Calu3 (cell line): ENCODE data around the gene PFKP. TPM values are rescaled to one million over a fixed set of nuclear protein-coding genes. Genes with fewer than 3 reads are reported as not detected.
A peak's percentile ranks its signal among the peaks of the same experiment; 100 is the strongest.

Experiments used
- BruUV-seq: library from RNA; stranded (reverse); fragments of 400-500 nt; replicated peaks from 2 replicates; lab custom pipeline; 2021; lab: Mats Ljungman, UMichigan
- CTCF ChIA-PET: fragments of 300-600 bp; sonication (Branson Sonifier 250); formaldehyde crosslinking; loops from one replicate; lab custom pipeline; 2022; ENCODE audit warnings: antibody characterized with exemption; lab: Charles Lee
- DNase-seq: peaks from one replicate; pipeline ENCODE4 v3.0.0; 2022
- H3K27ac Mint-ChIP-seq: one replicate; pipeline ENCODE4 v1.8.0; 2022; ENCODE audit warnings: mixed read lengths; ENCODE audit not compliant: unreplicated experiment
- H3K27me3 Mint-ChIP-seq: one replicate; pipeline ENCODE4 v1.8.0; 2022; ENCODE audit warnings: mixed read lengths; ENCODE audit not compliant: unreplicated experiment
- H3K36me3 Mint-ChIP-seq: one replicate; pipeline ENCODE4 v1.8.0; 2022; ENCODE audit warnings: mild to moderate bottlenecking, moderate library complexity, mixed read lengths; ENCODE audit not compliant: insufficient read depth, unreplicated experiment
- H3K4me1 Mint-ChIP-seq: one replicate; pipeline ENCODE4 v1.8.0; 2022; ENCODE audit warnings: mild to moderate bottlenecking, low read depth, mixed read lengths; ENCODE audit not compliant: unreplicated experiment
- H3K4me3 Mint-ChIP-seq: one replicate; pipeline ENCODE4 v1.8.0; 2022; ENCODE audit warnings: mild to moderate bottlenecking, low read depth, moderate library complexity, mixed read lengths; ENCODE audit not compliant: unreplicated experiment
- H3K9me3 Mint-ChIP-seq: one replicate; pipeline ENCODE4 v1.8.0; 2022; ENCODE audit warnings: low read depth, mixed read lengths; ENCODE audit not compliant: unreplicated experiment
- CTCF ChIP-seq: fragments of 200-600 bp; IDR thresholded peaks from one replicate; pipeline ENCODE4 v1.8.0; 2022; ENCODE audit warnings: antibody characterized with exemption; ENCODE audit not compliant: unreplicated experiment
- intact Hi-C: fragments of 100-400 bp; cut with micrococcal nuclease; formaldehyde crosslinking; loops from one replicate; pipeline ENCODE4 v1.10.0; 2022; ENCODE audit not compliant: unreplicated experiment
- total RNA-seq: library from RNA; stranded (reverse); gene quantifications from 2 replicates; pipeline ENCODE4 v1.2.3, GENCODE V29; 2022

PFKP gene
- total RNA-seq, 1 experiment from 2014 or later: 272 TPM

- no peaks in the 10 kb centered on the region for H3K36me3 Mint-ChIP-seq
- no peaks in the 10 kb centered on the region for H3K27me3 Mint-ChIP-seq
- no peak for TF ChIP-seq CTCF
- H3K9me3 Mint-ChIP-seq: no peaks in the 10 kb centered on the region
- H3K27ac Mint-ChIP-seq: peak overlapping the region; percentile 92
- CTCF ChIA-PET: interaction anchor here (0.5 to 1.7 kb wide), 5 partner anchors 10 to 1977 kb away, joined by 3 to 8 read pairs (median 5); no protein-coding TSS in a partner anchor
- no peak for DNase-seq
- intact Hi-C loops: no loop called here
- BruUV-seq: no TSS peak
- H3K4me3 Mint-ChIP-seq: no peak overlapping the region
- peaks cover 39% of the 10 kb centered on the region for H3K4me1 Mint-ChIP-seq
Measured at GRCh38 chr10:3046981-3047547, 20.3 kb upstream of the PFKP start.

GRCh38 chr10:3047596-3047995 is 19.8 kb upstream of the PFKP start:
- CTCF ChIA-PET: interaction anchor here (0.7 kb wide), 1 partner anchor 9 kb away, joined by 3 read pairs; no protein-coding TSS in a partner anchor
- no peak overlapping the region for H3K27ac Mint-ChIP-seq
- H3K36me3 Mint-ChIP-seq: no peaks in the 10 kb centered on the region
- DNase-seq: no peak
- H3K9me3 Mint-ChIP-seq: no peaks in the 10 kb centered on the region
- peaks cover 39% of the 10 kb centered on the region for H3K4me1 Mint-ChIP-seq
- TF ChIP-seq CTCF: no peak
- intact Hi-C loops: no loop called here
- no TSS peak for BruUV-seq
- no peaks in the 10 kb centered on the region for H3K27me3 Mint-ChIP-seq
- H3K4me3 Mint-ChIP-seq: no peak overlapping the region

- Mint-ChIP-seq H3K36me3 (no peaks in the 10 kb centered on the region), H3K27ac (no peak overlapping the region), H3K4me1 (peaks cover 37% of the 10 kb centered on the region), H3K9me3 (no peaks in the 10 kb centered on the region), H3K4me3 (no peak overlapping the region), H3K27me3 (no peaks in the 10 kb centered on the region)
- CTCF ChIA-PET: interaction anchor here (0.6 kb wide), 1 partner anchor 100 kb away, joined by 9 read pairs; no protein-coding TSS in a partner anchor
- intact Hi-C loops: no loop called here
- no TSS peak for BruUV-seq
- DNase-seq: no peak
- TF ChIP-seq CTCF: no peak
Measured at GRCh38 chr10:3048119-3049019, 19.0 kb upstream of the PFKP start.

GRCh38 chr10:3051692-3052091 is 15.7 kb upstream of the PFKP start:
- Mint-ChIP-seq H3K9me3 (no peaks in the 10 kb centered on the region), H3K36me3 (no peaks in the 10 kb centered on the region), H3K4me3 (no peak overlapping the region), H3K4me1 (peaks cover 23% of the 10 kb centered on the region), H3K27me3 (no peaks in the 10 kb centered on the region), H3K27ac (no peak overlapping the region)
- DNase-seq: no peak
- intact Hi-C loops: no loop called here
- TF ChIP-seq CTCF: no peak
- BruUV-seq: no TSS peak
- CTCF ChIA-PET: no interaction called here
